HEK293T (cell line): ENCODE measurements around the gene RAB3IP.

Experiments
- CTCF ChIA-PET: fragments of 350-600 bp; formaldehyde crosslinking; extraction: SDS; loops from one replicate; lab custom pipeline; 2021; ENCODE audit warnings: antibody characterized with exemption, inconsistent platforms; lab: Yijun Ruan, JAX
- POLR2A ChIA-PET: fragments of 350-600 bp; formaldehyde crosslinking; extraction: SDS; loops from one replicate; lab custom pipeline; 2020; ENCODE audit warnings: antibody characterized with exemption, inconsistent platforms; lab: Yijun Ruan, JAX
- DNase-seq: peaks from one replicate; pipeline ENCODE4 v3.0.0; 2012; ENCODE audit warnings: mixed read lengths; ENCODE audit errors: extremely low spot score
- ARNT ChIP-seq: fragments of 450-650 bp; IDR thresholded peaks from 2 replicates; pipeline ENCODE4 v1.6.1; 2017; ENCODE audit warnings: mild to moderate bottlenecking
- BHLHE40 ChIP-seq: fragments of 450-650 bp; IDR thresholded peaks from 2 replicates; pipeline ENCODE4 v1.6.1; 2016; ENCODE audit warnings: mild to moderate bottlenecking, moderate library complexity, borderline replicate concordance
- CTBP1 ChIP-seq: fragments of 450-650 bp; IDR thresholded peaks from 2 replicates; pipeline ENCODE4 v1.6.1; 2016; ENCODE audit warnings: borderline replicate concordance
- ELF4 ChIP-seq: fragments of 450-650 bp; IDR thresholded peaks from 2 replicates; pipeline ENCODE4 v1.6.1; 2017; ENCODE audit warnings: antibody characterized with exemption
- FOXA1 ChIP-seq: fragments of 450-650 bp; IDR thresholded peaks from 2 replicates; pipeline ENCODE4 v1.6.1; 2016; ENCODE audit warnings: mild to moderate bottlenecking
- FOXK2 ChIP-seq: fragments of 450-650 bp; IDR thresholded peaks from 2 replicates; pipeline ENCODE4 v1.6.1; 2016; ENCODE audit warnings: mild to moderate bottlenecking
- FOXM1 ChIP-seq: fragments of 450-650 bp; IDR thresholded peaks from 2 replicates; pipeline ENCODE4 v1.6.1; 2017; ENCODE audit warnings: mild to moderate bottlenecking, borderline replicate concordance
- HDGF ChIP-seq: fragments of 450-650 bp; IDR thresholded peaks from 2 replicates; pipeline ENCODE4 v1.6.1; 2017; ENCODE audit warnings: antibody characterized with exemption, borderline replicate concordance
- L3MBTL2 ChIP-seq: fragments of 450-650 bp; conservative IDR thresholded peaks from 2 replicates; pipeline ENCODE4 v1.6.1; 2016; ENCODE audit warnings: mild to moderate bottlenecking
- LEF1 ChIP-seq: fragments of 450-650 bp; IDR thresholded peaks from 2 replicates; pipeline ENCODE4 v1.6.1; 2017; ENCODE audit warnings: mild to moderate bottlenecking, borderline replicate concordance
- NFRKB ChIP-seq: fragments of 450-650 bp; IDR thresholded peaks from 2 replicates; pipeline ENCODE4 v1.6.1; 2016; ENCODE audit warnings: mild to moderate bottlenecking, moderate library complexity
- SP1 ChIP-seq: fragments of 450-650 bp; IDR thresholded peaks from 2 replicates; pipeline ENCODE4 v1.6.1; 2017
- SUZ12 ChIP-seq: fragments of 450-650 bp; IDR thresholded peaks from 2 replicates; pipeline ENCODE4 v1.6.1; 2016; ENCODE audit warnings: mild to moderate bottlenecking
- TARDBP ChIP-seq: fragments of 450-650 bp; IDR thresholded peaks from 2 replicates; pipeline ENCODE4 v1.6.1; 2016
- ZNF384 ChIP-seq: fragments of 450-650 bp; IDR thresholded peaks from 2 replicates; pipeline ENCODE4 v1.6.1; 2016
- TF ChIP-seq, protein P1 (sequence below): fragments of 450-650 bp; IDR thresholded peaks from 2 replicates; pipeline ENCODE4 v1.6.1; 2016

Gene RAB3IP

DNA sequence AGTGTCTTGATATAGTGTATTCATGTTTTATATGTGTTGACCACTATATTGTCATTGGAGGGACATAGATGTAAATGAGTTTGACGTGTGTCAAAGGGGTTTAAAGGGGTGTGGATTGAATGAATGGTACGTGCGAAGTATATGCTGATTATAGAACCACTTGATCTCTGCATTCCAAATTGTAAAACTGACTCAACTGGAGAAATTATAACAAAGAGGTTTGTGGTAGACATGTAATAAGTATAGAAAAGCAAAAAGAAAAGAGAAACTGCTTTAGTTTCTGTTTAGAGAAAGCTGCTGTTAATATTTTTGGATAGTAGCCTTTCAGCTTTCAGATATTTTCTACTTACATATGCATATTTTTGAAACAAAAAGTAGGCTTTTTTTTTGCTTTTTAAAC, 77.4 kb downstream of the RAB3IP start:
- ChIA-PET CTCF (interaction anchor here (0.6 kb wide), 1 partner anchor 1812 kb away, joined by 4 read pairs; no protein-coding TSS in a partner anchor), POLR2A (no interaction called here)
- DNase-seq, result no peak
- TF ChIP-seq SUZ12 (no peak), ARNT (no peak), SP1 (no peak), ELF4 (no peak), HDGF (no peak), FOXA1 (no peak), L3MBTL2 (no peak), TARDBP (no peak), CTBP1 (no peak), NFRKB (no peak), BHLHE40 (no peak), FOXM1 (no peak), ZNF384 (no peak), FOXK2 (no peak), LEF1 (no peak)
- TF ChIP-seq, protein P1, sequence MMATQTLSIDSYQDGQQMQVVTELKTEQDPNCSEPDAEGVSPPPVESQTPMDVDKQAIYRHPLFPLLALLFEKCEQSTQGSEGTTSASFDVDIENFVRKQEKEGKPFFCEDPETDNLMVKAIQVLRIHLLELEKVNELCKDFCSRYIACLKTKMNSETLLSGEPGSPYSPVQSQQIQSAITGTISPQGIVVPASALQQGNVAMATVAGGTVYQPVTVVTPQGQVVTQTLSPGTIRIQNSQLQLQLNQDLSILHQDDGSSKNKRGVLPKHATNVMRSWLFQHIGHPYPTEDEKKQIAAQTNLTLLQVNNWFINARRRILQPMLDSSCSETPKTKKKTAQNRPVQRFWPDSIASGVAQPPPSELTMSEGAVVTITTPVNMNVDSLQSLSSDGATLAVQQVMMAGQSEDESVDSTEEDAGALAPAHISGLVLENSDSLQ, result no peak

DNA sequence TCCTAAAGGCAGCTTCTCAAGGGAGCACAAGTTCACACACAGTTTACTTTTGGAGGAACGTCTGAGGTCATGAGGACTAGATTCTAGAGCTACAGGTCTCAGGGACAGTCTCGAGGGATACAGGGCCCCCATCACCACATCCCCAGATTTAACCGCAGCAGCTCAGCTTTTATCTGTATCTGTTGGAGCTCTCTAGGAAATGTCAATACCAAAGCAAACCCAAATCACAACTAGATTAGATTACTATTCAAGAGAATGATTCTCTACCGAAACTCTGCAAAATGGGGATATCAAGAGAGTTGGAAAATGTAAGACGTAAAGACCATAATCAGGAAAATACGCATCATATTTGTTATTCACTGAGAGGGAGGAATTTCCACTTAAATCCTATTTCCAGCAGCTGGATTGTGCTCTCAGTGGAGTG, 82.4 kb downstream of the RAB3IP start:
- no peak for DNase-seq
- ChIA-PET CTCF (no interaction called here), POLR2A (no interaction called here)
- TF ChIP-seq HDGF (no peak), L3MBTL2 (no peak), SUZ12 (no peak), FOXM1 (no peak), SP1 (no peak), ARNT (no peak), LEF1 (no peak), ELF4 (no peak), TARDBP (no peak), FOXA1 (no peak), ZNF384 (no peak), CTBP1 (no peak), FOXK2 (no peak), NFRKB (no peak), BHLHE40 (no peak)
- TF ChIP-seq, protein P1, result no peak

DNA sequence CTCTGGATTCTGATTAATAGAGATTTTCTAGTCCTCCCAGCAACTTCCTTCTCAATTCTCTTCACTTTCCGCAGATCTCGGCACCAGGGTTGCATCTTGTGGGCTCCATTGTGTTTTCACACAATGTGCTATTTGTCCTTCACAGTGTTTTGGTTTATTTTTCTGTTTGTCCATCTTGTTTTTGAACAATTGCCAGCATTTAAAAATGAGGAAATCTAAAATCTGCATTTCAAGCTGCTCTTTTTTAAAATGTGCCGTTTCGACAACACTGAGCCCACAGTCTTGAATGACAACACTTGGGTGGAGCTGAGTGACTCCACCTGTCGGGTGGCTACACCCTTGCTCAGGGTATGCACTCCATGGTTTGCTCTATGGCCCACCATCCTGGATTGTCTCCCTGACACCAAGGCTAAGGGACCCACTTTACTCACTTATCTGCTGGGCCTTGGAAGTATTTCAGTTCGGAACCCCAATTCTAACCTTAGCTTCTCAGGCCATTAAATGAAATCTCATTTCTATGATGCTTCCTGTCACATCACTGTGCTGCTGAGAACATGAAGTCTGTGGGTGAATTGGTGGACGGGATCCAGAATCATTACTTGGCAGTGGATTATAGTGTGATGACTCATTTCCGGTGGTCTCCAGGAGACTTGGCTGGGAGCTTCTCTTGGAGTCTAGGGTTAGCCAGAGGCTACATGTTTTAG, 82.9 kb downstream of the RAB3IP start:
- ChIA-PET POLR2A (no interaction called here), CTCF (interaction anchor here (0.6 kb wide), 1 partner anchor 910 kb away, joined by 7 read pairs; no protein-coding TSS in a partner anchor)
- no peak for TF ChIP-seq FOXM1
- TF ChIP-seq FOXK2, result no peak
- no peak for TF ChIP-seq TARDBP
- no peak for TF ChIP-seq ELF4
- TF ChIP-seq CTBP1, result no peak
- no peak for TF ChIP-seq LEF1
- TF ChIP-seq SP1, result no peak
- TF ChIP-seq ARNT, result no peak
- TF ChIP-seq BHLHE40, result no peak
- no peak for TF ChIP-seq ZNF384
- TF ChIP-seq L3MBTL2, result no peak
- no peak for TF ChIP-seq NFRKB
- TF ChIP-seq FOXA1, result no peak
- DNase-seq, result peak; percentile 20

DNA sequence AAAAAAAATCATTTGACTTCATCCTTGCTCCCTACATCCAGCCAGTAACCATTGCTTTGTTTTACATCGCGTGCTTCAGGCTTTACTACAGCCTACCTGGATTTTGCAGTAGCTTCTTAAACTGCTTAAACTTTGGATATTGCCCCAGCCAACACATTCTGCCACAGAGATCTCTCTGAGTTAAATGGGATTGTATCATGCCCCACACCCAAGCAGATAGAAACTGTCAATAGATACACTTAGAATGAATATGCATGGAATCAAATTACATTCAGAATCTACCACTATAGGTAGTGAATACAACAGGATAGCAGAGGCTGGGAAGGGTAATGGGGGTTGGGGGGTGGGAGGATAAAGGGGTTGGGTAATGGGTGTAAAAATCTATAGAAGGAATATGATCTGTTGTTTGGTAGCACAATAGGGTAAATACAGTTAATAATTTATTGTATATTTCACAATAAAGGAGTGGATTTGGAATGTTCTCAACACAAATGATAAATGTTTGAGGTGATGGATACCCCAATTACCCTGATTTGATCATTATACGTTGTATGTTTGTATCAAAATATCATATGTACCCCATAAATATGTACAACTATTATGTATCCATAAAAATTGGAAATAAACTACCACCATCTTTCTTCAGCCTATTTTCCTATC, 83.7 kb downstream of the RAB3IP start:
- CTCF ChIA-PET, result interaction anchor here (0.6 kb wide), 1 partner anchor 910 kb away, joined by 7 read pairs; no protein-coding TSS in a partner anchor
- no peak for DNase-seq
- TF ChIP-seq ZNF384, result no peak
- TF ChIP-seq FOXA1, result no peak
- no peak for TF ChIP-seq HDGF
- TF ChIP-seq ELF4, result no peak
- TF ChIP-seq ARNT, result no peak
- no peak for TF ChIP-seq BHLHE40
- no peak for TF ChIP-seq LEF1
- no peak for TF ChIP-seq FOXK2
- TF ChIP-seq L3MBTL2, result no peak
- no peak for TF ChIP-seq TARDBP
- POLR2A ChIA-PET, result no interaction called here

DNA sequence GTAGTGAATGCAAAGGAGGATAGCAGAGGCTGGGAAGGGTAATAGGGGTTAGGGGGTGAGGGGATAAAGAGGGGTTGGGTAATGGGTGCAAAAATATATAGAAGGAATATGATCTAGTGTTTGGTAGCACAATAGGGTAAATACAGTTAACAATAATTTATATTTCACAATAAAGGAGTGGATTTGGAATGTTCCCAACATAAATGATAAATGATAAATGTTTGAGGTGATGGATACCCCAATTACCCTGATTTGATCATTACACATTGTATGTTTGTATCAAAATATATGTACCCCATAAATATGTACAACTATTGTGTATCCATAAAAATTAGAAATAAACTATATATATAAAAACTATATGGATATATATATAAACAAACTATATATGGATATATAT, 85.4 kb downstream of the RAB3IP start:
- no peak for DNase-seq
- ChIA-PET POLR2A (no interaction called here), CTCF (no interaction called here)
- TF ChIP-seq BHLHE40, result no peak
- TF ChIP-seq SUZ12, result no peak
- TF ChIP-seq FOXM1, result no peak
- no peak for TF ChIP-seq L3MBTL2
- no peak for TF ChIP-seq ZNF384
- TF ChIP-seq SP1, result no peak
- TF ChIP-seq ELF4, result no peak
- TF ChIP-seq HDGF, result no peak
- no peak for TF ChIP-seq FOXK2
- no peak for TF ChIP-seq CTBP1
- TF ChIP-seq, protein P1, result no peak
- no peak for TF ChIP-seq LEF1
- TF ChIP-seq NFRKB, result no peak
- TF ChIP-seq FOXA1, result no peak
- no peak for TF ChIP-seq TARDBP
- TF ChIP-seq ARNT, result no peak
